HG03442 (cell line): ENCODE measurements around the gene FOXJ2.
A peak's percentile ranks its signal among the peaks of the same experiment; 100 is the strongest.
"Not testable (repeated sequence)": the region's sequence is repeated elsewhere in the genome, so short reads cannot be mapped to it uniquely, and the experiment has no call there.

ENCODE experiments used
- ATAC-seq: cut with Tn5 transposase; IDR thresholded peaks from one replicate; pipeline ENCODE4 v1.9.1; 2021; ENCODE audit warnings: mild to moderate bottlenecking, moderate library complexity; ENCODE audit not compliant: unreplicated experiment

Gene FOXJ2

GRCh38 chr12:8028267-8028666 is 4.2 kb upstream of the FOXJ2 start:
- no peak for ATAC-seq

DNA sequence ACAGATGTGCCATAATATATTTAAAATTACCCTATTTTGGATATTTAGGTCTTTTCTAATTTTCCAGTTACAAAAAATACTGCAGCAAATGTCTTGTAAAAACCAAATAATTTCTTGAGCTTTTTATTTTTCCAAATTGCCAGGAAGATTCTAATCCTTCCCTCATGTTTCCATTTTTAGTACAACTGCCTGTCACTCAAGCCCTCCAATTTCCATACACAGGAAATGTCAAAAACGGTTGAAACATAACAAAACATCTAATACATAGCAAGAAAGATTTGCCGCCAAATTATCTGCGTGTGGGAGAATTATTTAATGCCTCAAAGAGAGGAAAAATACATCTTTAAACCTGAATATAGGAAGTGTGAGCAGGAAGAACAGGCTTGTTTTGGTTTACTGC is 2.3 kb upstream of the FOXJ2 start:
- no peak for ATAC-seq

DNA sequence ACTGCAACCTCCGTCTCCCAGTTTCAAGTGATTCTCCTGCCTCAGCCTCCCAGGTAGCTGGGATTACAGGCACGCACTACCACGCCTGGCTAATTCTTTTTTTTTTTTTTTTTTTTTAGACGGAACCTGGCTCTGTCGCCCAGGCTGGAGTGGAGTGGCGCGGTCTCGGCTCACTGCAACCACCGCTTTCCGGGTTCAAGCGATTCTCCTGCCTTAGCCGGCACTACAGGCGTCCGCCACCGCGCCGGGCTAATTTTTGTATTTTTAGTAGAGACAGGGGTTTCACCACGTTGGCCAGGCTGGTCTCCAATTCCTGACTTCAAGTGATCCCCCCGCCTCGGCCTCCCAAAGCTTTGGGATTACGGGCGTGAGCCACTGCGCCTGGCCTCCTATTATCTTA is 1.5 kb upstream of the FOXJ2 start:
- not testable (repeated sequence) for ATAC-seq

DNA sequence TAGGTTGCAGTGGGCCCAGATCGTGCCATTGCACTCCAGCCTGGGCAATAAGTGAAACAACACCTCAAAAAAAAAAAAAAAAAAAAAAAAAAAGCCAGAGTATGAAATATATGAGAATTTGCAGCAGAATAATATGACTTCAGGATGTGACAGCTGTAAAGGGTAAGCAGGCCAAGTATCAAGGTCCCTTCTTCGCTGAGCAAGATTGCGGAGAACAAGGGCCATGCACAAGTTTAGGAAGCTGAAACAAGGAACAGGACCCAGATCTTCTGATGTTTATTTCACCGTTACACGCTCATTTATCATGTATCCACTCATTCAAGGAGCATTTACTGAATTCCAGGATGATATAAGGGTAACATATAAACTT is 659 bp upstream of the FOXJ2 start:
- no peak for ATAC-seq

DNA sequence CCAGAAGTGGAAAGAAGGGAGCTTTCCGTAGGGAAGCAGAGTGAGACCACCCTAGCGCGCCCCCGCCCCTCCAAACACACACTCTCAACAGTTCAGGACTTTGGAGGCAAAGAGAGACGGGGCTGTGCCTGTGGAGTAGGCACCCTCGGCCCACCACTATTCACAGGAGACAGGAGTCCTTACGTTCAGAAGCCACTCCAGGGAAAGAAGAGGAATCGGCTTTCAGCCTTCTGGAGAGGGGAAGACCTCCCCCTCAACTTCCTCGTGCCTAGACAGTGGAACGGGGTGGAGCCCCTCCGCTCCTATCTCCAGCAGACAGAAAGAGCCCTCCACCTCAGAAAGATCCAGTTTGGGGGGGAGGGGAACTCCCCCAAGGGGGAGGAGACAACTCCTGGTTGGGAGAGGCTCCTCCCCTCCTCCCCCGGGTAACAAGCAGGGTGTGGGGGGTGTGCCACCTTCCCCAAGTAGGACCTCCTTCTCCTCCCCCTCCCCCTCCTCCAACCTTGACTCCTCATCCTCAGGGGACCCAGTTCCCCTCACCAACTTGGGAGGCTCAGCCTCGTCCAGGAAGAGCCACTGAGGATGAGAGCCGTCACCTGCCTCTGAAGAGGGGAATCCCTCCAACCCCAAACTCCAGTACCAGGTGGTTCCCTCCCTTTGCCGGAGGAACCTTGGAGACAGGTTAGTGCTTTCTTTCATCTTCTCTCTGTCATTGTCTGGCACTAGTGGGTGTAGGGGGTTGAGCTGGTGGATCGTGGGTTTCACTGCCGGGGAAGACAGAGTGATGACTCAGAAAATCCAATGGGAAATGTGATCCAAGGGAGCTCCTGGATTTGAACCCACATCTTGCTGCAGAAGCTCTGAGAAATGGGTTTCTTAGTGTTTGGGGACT is 883 bp downstream of the FOXJ2 start:
- ATAC-seq: peak; percentile 3

GRCh38 chr12:8034802-8035201 is 2.3 kb downstream of the FOXJ2 start:
- no peak for ATAC-seq

- ATAC-seq: no peak
Measured at GRCh38 chr12:8035440-8036010, 3.0 kb downstream of the FOXJ2 start.

DNA sequence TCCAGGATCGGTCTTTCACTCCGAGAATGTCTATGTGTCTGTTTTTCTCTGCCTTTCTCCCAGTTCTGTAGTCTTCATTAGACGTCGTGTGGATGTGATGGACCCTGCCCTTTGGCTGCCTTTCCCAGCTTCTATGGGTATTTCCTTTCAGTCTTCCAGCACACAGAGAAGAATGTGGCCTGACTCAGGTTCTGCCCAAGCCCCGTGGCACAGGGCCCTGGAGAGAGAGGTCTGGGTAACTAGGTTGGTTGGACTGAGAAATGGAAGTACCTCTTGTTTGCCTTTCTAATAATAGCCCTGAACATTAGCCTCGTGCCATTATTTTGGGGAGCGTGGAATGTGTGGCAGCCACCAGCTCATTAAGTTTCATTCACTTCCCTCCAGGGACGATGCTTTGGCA is 3.8 kb downstream of the FOXJ2 start:
- ATAC-seq: no peak

GRCh38 chr12:8037046-8037663 is 4.6 kb downstream of the FOXJ2 start:
- ATAC-seq: no peak

GRCh38 chr12:8037947-8038346 is 5.4 kb downstream of the FOXJ2 start:
- ATAC-seq: no peak

DNA sequence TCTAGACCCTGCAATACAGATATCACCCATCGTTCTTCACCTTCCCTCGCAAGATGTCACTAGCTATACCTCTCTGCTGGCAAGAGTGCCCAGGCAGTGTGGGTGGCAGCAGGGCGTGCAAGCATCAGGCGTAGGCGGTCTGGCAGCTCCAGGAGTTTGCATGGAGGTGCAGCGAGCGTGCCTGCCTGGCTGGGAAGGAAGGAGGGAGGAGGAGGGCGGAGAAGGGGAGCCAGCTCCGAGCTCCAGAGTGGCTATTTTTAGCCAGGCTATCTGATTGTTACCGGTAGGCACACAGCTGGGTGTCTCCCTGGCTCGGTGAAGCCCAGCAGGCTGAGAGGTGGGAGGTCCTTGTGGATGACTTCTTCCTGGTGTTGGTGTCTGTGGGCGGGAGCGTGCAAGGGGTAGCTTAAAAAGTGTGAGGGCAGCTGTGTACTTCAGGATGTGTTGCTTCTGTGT is 6.2 kb downstream of the FOXJ2 start:
- no peak for ATAC-seq

GRCh38 chr12:8040791-8041190 is 8.3 kb downstream of the FOXJ2 start:
- no peak for ATAC-seq

DNA sequence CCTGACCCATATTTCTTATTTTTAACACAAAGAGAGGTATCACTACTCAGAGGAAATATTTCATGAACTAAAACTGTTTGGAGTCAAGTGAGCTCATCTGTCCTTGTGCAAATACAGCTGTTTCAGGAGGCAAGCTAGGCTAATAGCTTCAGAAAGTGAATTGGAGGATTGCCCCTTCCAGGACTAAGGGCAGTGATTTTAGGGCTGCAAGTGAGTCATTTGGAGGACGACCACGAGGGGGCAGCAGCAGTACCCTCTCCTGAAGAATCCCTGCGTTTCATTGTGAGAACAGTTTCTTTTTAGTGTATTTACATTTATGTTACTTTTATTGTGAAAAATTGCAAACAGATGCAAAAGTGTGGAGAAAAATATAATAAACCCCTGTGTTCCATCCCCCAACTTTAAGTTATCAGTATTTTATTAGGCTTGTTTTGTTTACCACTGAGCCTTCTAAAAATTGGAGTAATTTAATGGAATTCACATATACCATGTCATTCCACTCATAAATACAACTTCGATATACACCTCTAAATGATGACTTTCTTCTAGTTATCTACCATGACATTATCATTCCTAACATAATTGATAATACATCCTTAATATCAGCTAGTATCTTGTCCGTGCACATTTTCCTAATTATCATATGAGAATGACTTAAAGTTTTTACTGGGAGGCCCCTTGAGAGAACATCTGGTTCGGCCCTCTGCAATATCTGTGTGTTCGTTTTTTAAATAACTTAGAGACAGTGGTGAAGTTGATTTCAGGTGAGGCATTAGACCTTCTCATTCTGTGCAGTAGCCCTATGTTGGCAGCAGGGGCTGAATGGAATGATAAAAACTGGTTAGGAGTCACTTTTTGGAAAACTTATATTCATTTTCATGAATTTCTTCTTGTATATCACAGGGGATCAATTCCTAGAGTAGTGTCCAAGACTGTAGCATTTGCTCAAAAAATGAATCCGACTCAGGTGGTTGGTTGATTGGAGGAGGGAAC is 13.7 kb downstream of the FOXJ2 start:
- ATAC-seq: no peak

DNA sequence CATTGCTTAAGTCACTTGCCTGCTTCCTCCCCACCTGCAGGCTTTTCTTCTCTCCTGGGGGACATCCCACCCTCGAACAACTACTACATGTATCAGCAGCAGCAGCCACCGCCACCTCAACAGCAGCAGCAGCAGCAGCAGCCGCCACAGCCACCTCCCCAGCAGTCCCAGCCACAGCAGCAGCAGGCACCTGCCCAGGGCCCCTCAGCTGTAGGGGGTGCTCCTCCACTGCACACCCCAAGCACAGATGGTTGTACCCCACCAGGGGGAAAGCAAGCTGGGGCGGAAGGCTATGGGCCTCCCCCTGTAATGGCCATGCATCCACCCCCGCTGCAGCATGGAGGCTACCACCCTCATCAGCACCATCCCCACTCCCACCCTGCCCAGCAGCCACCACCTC is 15.3 kb downstream of the FOXJ2 start:
- no peak for ATAC-seq

DNA sequence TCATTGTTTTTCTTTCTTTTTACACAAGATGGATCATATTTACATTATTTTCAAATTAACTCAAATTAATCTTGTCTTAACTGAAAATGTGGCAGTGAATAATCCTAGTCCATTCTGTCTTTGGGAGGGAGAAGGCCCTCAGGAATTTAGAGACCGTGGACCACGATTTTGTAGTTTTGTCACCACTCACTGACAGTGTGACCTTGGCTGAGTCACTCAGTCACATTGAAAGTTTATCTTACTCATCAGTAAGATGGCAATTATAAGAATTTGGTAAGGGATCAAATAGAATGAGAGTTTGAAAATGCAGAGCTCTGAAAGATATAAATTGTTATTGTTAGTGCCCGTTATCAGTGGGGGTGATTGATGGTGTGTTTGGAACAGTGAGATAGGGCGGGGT is 16.4 kb downstream of the FOXJ2 start:
- ATAC-seq: no peak

GRCh38 chr12:8050600-8051250 is 18.2 kb downstream of the FOXJ2 start:
- no peak for ATAC-seq

DNA sequence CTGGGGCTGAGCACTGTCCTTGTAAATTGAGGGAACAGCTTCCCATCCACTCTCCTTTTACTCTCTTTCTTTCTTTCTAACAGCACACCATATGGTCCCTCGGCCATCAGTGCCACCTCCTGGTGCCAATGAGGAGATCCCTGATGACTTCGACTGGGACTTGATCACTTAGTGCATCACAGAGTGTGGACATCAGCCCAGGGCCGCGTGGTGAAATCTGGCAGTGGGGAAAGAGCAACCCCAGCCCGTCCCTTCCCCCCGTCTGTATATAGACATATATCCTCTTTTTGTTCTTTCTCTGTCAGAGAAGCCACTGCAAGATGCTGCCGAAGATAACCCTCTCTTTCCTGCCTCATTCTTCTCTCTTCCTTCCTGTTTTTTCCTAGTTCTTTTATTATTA is 20.2 kb downstream of the FOXJ2 start:
- no peak for ATAC-seq

- no peak for ATAC-seq
Measured at GRCh38 chr12:8054816-8055215, 22.3 kb downstream of the FOXJ2 start.

GRCh38 chr12:8057306-8057705 is 24.8 kb downstream of the FOXJ2 start:
- ATAC-seq: no peak

- ATAC-seq: no peak
Measured at GRCh38 chr12:8057839-8058238, 25.3 kb downstream of the FOXJ2 start.
